ENCODE data around the gene PIK3C2G.

The PIK3C2G gene

DNA sequence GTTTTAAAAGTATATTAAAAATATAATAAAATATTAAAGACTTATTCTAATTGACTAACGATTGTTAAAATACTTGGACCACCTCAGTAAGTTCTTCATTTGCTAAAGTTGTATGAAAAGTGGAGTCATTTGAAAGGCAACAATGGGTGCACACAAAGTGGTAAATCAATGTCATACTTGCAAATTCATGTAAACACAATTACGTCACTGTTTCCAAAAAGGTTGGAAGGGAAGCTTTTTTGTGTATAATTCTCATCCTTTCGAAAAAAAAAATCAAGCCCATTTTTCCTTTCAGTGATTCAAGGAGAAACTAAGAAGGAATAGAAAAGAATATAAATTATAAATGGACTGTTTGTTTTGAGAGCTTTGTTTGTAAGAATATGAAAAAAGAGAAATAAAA lies 166.2 kb downstream of the PIK3C2G start:
- no peak for DNase-seq

DNA sequence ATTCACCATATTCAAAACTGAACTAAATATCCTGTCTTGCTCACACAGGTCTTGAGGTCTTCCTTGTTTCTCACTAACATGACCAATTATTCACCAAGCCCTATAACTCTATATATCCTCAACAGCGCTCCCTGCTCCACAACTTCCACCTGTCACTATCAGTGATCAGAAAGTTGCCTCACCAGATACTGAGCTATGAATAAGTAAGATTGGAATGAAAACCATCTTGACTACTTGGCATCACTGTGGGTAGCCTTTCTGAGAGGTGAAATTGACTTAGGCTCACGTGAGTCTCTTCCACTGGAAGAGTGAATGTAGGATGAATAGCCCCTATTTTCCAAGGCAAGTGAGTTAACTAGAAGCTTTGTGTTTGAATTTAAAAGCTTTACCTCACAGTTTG lies 167.1 kb downstream of the PIK3C2G start:
- DNase-seq, result no peak

DNA sequence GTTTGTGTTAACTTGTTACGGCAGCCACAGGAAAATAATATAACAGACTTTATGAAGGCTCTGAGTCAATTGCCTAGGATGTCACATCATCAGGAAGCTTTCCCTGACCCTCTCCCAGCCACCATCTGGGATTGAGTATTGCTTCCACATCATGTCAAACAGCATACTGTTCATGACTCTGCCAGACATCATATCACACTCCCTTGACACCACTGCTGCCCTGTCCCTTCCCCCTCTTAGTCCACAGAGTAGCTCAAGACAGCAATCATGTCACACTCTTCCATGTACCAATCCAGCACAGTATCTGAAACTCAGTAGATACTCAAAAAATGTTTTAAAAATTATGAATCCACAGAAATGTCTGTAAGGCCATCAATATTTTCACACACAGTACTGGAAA lies 168.0 kb downstream of the PIK3C2G start:
- no peak for DNase-seq

DNA sequence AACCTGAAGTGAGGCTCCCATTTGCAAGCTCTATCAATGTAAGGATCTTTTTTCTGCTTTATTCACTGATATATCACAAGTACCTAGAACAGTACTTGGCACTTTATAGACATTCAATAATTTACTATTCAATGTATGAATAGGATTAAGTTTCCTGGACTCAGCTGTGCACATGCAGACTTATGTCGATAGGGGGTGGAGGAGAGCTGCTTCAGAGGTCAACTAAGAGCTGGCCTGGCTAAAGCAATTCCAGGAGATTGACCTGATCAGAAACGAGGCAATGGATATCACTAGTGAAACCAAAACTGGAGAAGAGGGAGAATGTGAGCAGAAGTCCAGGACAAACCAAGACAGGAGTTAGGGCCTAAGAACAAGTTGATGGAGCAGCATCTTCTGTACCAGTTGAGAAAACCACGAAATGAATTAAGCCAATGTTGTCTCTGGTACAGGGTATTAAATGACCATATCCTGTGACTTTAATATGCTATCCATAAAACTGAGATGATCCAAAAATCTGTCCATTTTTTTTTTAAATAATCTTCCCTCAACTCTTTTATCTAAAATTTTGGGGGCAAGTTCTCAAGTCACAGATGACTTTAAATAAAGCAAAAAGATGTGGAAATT lies 169.2 kb downstream of the PIK3C2G start:
- peak; percentile 23 to 33 for DNase-seq

DNA sequence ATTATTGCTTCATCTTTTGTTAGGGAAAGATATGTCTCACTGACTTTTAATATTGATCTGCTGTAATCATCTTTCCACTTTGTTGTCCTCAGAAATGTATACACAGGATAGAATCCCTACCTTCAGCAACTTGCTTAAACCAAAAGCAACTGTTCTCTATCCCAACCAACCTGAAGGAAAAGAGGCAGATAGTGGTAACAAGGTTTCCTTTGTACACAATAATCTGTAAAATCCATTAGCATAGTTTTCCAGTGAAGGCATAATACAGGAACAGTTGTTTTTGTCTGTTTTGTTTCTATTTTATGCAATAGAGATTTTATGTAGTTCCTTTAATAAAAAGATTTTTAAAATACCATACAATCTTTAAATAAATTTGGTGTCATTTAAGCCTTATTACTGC lies 170.5 kb downstream of the PIK3C2G start:
- DNase-seq, result no peak

DNA sequence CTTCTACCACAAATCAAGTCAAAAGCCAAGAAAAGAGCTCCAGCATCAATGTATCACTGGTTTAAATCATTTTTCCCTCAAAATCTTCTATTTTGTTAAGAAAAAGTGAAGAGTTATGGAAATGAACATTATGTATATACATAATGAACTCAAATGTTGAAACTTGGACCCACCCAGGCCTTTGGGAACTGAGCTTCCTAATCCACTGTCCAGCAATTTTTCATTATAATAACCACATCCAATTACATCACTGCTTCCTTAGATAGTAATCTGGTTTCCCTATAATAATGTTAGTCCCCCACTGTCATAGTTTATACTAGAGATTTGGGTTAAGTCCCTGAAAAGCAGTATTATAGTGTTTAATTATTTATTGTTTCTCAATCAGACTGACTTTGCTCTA lies 170.9 kb downstream of the PIK3C2G start:
- no peak for DNase-seq

DNA sequence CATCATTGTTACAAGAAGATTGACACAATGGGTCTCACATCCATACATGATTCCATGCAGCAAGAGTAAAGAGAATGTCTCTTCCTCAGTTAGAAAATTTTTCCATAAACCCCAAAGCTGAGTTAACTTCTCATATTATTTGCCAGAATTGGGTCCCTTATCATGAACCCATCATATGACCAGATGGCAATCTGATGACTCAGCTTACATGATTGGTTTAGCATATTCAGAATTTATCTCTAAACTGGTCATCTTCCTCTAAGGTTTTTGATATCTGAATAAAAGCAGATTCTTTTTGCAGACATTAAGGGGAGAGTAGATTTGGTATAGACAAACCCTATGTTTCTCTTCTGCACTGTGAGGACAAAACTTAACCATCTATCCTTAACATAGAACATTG lies 174.9 kb downstream of the PIK3C2G start:
- no peak for DNase-seq

DNA sequence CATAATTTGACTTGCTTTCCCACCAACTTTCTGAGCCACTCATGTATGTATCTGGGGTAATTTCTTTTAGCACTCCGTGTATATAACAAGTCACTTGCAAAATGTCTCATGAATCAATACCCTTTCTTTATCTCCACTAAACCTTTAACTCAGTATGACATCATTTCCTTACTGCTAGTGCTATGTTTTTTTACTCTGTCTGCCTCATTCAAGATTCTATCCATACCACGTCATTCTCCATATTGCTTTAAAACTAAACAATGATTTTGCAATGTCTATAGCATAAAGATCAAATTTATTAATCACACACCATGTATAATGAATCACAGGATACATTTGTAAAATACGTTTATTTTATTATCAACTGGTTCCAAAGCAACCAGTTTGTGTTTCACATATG lies 178.2 kb downstream of the PIK3C2G start:
- no peak for DNase-seq

DNA sequence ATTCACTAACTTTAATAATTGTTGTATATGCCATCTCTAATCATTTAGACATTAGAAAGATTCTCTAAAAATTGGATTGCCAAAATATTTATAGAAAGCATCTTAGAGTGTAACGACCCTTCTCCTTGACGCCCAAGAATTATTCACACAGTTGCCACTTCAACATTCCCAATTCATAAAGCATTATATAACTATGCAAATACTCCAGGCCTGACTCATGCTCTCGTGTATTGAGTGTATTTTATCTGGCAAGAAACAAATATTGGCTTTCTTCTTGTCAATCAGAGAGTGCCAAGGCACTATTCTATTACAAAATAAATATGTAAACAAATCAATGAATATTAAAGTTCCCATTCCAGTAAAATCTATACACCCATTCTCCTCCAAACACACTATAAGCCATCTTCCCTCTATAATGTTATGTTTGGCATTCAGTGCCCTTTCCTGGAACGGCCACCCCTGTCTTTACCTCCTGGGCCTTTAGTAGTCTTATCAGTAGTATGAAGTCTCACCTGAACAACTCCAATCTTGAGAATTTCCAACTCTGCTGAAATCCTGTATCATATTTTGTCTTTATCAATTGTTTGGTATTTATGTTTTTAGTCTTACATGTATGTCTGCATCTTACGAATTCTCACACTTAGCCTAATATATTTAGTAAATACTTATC lies 182.6 kb downstream of the PIK3C2G start:
- DNase-seq, result no peak

DNA sequence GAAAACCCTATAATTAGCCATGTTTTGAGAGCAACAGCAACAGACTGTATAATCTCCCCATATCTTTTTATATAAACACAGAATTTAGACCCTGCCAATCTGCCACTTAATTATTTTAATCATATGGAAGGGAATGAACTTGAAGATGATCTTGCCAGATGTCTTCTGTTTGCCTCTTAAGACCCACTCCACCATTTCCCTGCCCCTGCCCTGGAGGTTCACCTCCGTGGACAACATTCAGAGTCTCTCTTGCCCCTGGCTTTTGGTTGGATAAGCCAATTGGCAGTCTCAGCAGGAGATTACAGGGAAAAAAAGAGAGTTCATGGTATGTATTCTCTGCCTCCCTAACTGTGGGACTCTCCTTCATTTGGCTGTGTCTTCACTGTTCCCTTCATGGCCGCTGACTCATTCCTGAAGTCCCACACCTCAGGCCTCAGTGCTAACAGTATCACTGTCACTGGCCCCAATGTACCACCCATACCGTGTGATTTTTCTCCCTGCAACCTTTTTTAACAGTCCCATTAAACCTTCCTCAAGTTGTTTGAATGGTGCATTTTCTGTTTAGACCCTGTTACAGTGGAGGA lies 184.8 kb downstream of the PIK3C2G start:
- DNase-seq, result no peak

DNA sequence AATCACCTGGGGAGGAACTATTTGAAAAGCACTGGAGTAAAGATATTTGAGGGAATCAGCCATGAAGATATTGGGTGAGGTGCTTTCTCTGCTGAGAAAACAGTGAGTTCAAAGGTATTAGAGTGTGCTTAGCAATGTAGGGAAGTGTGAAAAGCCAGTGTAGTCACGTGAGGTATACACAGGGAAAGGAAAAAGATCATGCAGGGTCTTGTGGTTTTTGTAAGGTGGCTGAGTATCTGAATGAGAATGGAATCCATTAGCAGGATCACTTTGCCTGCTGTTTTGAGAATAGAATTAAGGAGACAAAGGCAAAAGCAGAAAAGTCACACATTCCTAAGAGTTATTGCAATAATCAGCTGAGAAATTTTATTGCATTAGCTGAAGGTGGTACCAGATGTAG lies 193.0 kb downstream of the PIK3C2G start:
- DNase-seq, result no peak

DNA sequence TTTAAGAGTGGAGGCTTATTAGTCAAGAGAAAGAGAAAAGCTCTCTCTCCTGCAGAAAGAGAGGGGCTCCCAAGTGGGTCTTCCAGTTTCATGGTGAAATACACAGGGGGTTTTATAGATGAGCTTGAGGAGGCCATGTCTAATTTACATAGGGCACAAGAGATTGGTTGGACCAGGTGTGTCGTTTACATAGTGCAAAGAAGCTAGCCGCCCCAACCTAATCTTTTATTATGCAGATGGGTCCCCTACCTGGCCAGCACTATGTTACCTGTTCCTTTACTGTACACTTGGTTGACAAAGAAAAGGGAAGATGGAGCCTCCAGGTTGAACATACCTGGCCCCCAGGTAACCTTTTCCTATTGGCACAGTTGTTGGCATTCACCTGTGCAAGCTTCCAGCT lies 195.0 kb downstream of the PIK3C2G start:
- DNase-seq, result no peak

DNA sequence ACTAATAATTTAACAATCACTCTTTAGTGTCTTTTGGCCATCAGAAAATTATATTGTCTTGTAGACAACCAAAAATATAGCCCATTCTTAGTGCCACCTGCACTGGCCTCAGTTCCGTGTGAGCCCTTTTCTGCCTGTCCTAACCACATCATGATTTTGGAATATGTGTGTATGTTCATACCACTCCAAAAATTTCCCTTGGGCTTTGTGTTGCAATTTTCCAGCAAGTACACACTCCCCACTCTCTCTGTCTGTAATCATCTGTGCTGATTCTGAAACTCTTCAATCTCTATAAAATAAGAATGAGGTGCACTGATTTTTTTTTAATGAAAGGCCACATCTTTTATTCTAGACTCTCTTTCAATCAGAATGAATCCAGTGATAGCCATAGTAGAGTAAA lies 196.0 kb downstream of the PIK3C2G start:
- DNase-seq, result no peak

DNA sequence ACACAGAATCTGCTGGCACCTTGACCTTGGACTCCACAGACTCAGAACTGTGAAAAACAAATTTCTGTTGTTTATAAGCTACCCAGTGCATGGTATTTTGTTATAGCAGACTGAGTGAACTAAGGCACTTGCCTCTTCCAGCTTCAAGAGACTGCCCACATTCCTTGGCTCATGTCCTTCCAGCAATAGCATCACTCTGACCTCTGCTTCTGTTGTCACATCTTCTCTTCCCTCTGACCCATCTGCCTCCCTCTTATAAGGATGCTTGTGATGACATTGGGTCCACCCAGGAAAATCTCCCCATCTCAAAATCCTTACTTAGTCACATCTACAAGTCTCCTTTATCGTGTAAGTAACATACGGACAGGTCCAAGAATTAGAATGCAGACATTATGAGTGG lies 200.4 kb downstream of the PIK3C2G start:
- no peak for DNase-seq

DNA sequence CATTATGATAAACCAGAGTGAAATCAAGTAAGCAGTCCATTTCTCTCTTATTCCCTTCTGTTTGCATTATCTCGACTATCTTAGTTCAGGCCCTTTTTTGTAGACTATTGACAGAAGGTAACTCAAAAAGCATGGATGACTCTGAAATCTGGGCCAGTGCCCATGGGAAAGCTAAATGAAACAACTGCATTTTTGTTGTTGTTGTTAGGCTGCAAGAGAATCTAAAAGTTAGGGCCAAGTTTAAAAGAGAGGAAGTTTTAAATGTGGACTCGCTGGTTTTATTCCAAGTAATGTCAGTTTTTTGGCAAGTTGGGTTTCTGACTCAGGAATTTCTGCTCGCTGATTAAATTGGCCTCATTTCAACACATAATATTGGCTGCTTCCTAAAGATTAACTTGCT lies 201.1 kb downstream of the PIK3C2G start:
- DNase-seq, result no peak

DNA sequence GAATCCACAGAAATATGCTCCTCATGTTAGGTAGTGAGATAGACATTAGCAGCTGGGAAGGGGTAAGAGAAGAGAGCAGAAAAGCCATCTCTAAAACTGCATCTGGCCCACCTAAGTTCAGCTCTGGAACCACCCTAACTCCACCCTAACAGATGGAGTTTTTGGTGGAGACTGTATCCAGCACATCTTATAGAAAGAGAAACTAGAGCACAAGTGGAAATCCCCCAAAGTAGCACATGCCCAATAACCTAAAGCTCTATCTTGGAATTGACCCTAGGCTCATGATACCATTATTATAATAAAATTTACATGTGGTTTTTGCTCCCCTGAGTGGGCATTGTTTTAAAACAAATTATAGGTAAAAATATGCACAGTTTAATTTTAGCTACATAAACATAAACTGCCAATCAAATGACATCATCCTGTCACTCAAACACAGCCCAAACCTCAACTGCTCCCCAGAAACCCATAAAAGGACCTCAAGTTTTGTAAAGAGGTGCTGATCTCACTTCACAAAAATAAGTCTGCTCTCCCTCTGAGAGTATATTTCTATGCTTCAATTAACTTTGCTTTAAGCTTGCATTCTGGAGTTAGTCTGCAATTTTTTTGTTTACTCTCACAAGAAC lies 206.4 kb downstream of the PIK3C2G start:
- no peak for DNase-seq

DNA sequence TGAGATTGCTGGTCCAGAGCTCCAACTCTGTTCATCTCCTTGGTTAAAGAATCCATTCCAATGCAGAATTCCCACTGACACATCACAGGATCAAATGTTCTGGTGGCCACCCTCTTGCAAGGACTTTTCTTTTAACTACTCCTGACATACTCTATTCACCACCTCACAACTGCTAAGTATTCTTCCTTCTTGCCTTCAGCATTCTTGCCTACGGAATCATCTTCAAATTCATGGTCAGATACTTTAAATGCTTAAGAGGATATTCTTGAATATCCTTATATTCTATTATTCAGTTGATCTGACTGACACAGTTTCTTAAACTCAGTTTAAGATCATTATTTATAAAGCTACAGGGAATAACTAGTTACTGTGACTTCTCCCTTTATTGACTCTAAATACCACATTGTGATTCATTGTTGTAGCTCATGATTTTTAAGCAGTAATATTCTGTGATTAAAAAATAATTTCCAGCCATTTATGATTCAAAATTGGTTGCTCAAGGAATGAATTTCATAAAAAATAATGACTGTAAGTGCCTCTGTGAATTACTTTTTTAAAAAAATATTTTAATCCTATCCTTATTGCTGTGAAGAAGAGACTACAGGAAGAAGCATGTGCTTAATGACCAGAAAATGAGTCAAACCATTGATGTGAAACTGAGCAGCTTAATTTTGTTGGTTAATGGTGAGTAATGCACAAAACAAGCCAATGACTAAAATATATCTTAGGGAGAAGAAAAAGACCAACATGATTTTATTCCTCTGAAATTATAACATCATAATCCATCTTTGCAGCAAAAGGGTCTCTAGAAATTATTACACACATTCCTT lies 207.1 kb downstream of the PIK3C2G start:
- DNase-seq, result no peak

DNA sequence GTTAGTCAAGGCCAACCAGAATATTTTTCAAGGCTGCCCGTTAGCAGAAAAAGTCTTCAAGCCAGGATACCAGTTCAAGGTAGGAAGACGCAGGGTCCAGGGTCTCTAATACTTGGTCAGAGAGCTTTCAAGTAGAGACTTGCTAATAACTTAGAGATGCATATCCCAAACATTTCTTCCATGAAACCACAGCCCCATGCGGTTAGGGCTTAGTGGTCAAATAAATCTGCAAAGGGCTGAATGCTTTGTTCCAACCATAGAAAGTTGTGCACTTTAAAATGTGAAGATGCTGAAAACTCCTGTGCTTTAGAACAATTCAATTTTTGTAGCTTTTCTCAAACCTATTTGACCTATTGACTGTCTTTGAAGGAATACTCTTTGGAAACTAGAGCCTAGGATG lies 208.9 kb downstream of the PIK3C2G start:
- no peak for DNase-seq

DNA sequence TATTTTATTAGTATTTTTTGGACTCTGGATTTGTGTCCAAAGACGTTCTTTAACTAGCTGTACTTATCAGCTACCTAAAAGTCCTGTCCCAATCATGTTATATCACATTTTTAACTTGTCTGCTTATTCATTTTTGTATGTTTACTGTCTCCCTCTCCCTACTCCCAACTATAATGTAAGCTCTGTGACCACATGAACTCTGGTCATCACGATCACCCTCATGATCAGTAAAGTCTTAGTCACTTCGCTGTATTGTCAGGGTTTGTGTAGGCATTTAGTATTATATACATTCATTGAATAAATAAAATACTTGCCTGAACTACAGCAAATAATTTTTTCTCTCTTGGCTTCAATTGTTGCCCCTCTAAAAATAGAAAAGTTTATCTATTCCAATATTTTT lies 211.0 kb downstream of the PIK3C2G start:
- no peak for DNase-seq

DNA sequence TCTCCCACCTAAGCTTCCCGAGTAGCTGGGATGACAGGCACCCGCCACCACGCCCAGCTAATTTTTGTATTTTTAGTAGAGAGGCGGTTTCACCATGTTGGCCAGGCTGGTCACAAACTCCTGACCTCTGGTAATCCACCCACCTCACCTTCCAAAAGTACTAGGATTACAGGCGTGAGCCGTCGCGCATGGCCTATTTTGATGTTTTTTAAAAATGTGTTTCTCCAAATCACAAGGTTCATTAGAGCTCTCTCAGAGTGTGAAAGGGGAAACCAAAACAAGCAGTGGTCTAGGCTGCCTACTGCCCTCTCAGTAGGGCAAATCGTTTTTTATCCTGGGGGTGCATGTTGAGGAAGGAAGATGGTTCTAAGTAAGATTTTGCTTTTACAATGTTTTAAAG lies 211.5 kb downstream of the PIK3C2G start:
- DNase-seq, result no peak

DNA sequence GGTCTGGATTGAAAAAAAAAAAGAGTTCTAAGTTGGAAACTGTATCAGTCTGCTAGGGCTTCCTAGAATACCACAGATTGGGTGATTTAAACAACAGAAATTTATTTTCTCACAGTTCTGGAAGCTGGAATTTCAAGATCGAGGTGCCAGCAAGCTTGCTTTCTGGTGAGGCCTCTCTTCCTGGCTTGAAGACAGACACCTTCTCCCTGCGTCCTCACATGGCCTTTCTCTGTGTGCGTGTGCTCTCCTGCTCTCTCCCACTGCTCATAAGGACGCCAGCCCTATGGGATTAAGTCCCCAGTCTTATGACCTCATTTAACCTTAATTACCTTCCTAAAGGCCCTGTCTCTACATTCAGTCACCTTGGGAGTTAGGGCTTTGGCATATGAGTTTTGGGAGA lies 215.5 kb downstream of the PIK3C2G start:
- no peak for DNase-seq

DNA sequence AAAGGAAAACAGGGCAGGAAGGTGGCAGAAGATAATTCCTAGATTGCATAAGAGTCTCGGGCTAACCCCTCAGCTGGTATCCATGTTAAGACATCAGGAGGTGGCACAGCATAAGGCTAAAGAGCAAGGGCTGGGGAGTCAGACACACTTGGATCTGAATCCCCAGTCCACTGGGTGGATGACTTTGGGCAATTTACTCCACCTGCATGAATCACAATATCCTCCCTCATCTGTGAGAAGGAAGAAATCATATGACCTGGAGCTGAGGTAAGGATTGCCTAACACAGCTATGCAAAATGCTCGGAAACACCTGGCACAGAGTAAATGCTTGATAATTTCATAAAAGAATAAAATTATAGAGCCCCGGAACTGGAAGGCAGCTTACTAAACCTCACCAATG lies 217.9 kb downstream of the PIK3C2G start:
- DNase-seq, result no peak

DNA sequence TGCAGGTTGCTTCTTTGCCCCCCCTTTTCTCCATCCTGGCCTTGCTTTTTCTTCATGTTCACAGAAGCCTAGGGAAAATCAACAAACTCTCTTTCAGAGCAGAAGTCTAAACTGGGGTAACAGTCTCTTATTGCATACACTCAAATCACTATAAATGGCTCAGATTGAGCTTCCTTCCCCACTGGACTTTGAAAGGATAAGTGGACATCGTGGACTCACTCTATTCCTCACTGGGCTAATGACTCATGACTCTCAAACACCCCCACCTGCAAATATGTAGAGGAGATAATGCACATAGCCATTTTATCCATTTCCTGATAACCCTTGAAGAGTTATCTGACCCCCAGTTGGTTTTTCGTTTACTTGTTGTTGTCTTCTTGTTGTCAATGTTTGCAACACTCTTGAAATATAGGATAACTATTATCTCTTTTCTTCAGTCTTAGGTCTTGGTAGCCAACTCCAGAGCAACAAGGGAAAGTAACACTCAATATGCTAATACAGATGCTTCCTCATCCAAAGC lies 221.3 kb downstream of the PIK3C2G start:
- no peak for DNase-seq

Measured in inflammatory macrophage (primary cell).